ENCODE results near the gene COL18A1. TPM values are rescaled to one million over a fixed set of nuclear protein-coding genes. Genes with fewer than 3 reads are reported as not detected.

COL18A1 gene
- total RNA-seq, 1 experiment from 2014 or later, result 0.11 TPM

- DNase-seq, result no peak
- no peak overlapping the region for H2AFZ ChIP-seq (ENCODE audit: low read length)
- H3K79me2 ChIP-seq (ENCODE audit: low read length), result no peaks in the 10 kb centered on the region
- no peaks in the 10 kb centered on the region for H3K27me3 ChIP-seq (ENCODE audit: low read length)
- no peaks in the 10 kb centered on the region for H3K36me3 ChIP-seq (ENCODE audit: insufficient read depth, low read length)
- H3K9me3 ChIP-seq (ENCODE audit: low read length), result no peaks in the 10 kb centered on the region
- no peak overlapping the region for H3K9ac ChIP-seq (ENCODE audit: low read length)
- H3K27ac ChIP-seq (ENCODE audit: low read length), result no peak overlapping the region
- no peaks in the 10 kb centered on the region for H3K4me1 ChIP-seq (ENCODE audit: low read length)
- no peak overlapping the region for H3K4me3 ChIP-seq (ENCODE audit: low read length)
- no peak overlapping the region for H3K4me2 ChIP-seq (ENCODE audit: low read depth, low read length, poor library complexity, severe bottlenecking)
- H3K9me2 ChIP-seq (replicated peaks; ENCODE audit: insufficient read depth, low read length), result no peaks in the 10 kb centered on the region
- H4K20me1 ChIP-seq (ENCODE audit: insufficient read depth, low read depth, low read length), result no peaks in the 10 kb centered on the region
Measured at GRCh38 chr21:45388611-45389296, 16.2 kb upstream of the COL18A1 start.

GRCh38 chr21:45390121-45390751 lies 14.7 kb upstream of the COL18A1 start:
- Histone ChIP-seq H3K4me1 (ENCODE audit: low read length) (no peaks in the 10 kb centered on the region), H2AFZ (ENCODE audit: low read length) (no peak overlapping the region), H3K9me3 (ENCODE audit: low read length) (no peaks in the 10 kb centered on the region), H3K36me3 (ENCODE audit: insufficient read depth, low read length) (no peaks in the 10 kb centered on the region), H3K27me3 (ENCODE audit: low read length) (no peaks in the 10 kb centered on the region), H3K9me2 (replicated peaks; ENCODE audit: insufficient read depth, low read length) (no peaks in the 10 kb centered on the region), H3K4me3 (ENCODE audit: low read length) (no peak overlapping the region), H4K20me1 (ENCODE audit: insufficient read depth, low read depth, low read length) (no peaks in the 10 kb centered on the region), H3K79me2 (ENCODE audit: low read length) (no peaks in the 10 kb centered on the region), H3K4me2 (ENCODE audit: low read depth, low read length, poor library complexity, severe bottlenecking) (no peak overlapping the region), H3K9ac (ENCODE audit: low read length) (no peak overlapping the region), H3K27ac (ENCODE audit: low read length) (no peak overlapping the region)
- DNase-seq, result no peak

GRCh38 chr21:45390831-45391742 lies 13.9 kb upstream of the COL18A1 start:
- Histone ChIP-seq H3K4me2 (ENCODE audit: low read depth, low read length, poor library complexity, severe bottlenecking) (no peak overlapping the region), H2AFZ (ENCODE audit: low read length) (no peak overlapping the region), H3K36me3 (ENCODE audit: insufficient read depth, low read length) (no peaks in the 10 kb centered on the region), H3K79me2 (ENCODE audit: low read length) (no peaks in the 10 kb centered on the region), H3K4me3 (ENCODE audit: low read length) (no peak overlapping the region), H3K9ac (ENCODE audit: low read length) (no peak overlapping the region), H3K27me3 (ENCODE audit: low read length) (no peaks in the 10 kb centered on the region), H3K9me2 (replicated peaks; ENCODE audit: insufficient read depth, low read length) (no peaks in the 10 kb centered on the region), H3K27ac (ENCODE audit: low read length) (no peak overlapping the region), H3K4me1 (ENCODE audit: low read length) (no peaks in the 10 kb centered on the region), H3K9me3 (ENCODE audit: low read length) (no peaks in the 10 kb centered on the region), H4K20me1 (ENCODE audit: insufficient read depth, low read depth, low read length) (no peaks in the 10 kb centered on the region)
- no peak for DNase-seq

GRCh38 chr21:45391743-45392572 lies 13.0 kb upstream of the COL18A1 start:
- no peaks in the 10 kb centered on the region for H3K9me3 ChIP-seq (ENCODE audit: low read length)
- no peak overlapping the region for H3K9ac ChIP-seq (ENCODE audit: low read length)
- no peaks in the 10 kb centered on the region for H3K9me2 ChIP-seq (replicated peaks; ENCODE audit: insufficient read depth, low read length)
- no peaks in the 10 kb centered on the region for H3K4me1 ChIP-seq (ENCODE audit: low read length)
- H3K79me2 ChIP-seq (ENCODE audit: low read length), result no peaks in the 10 kb centered on the region
- no peaks in the 10 kb centered on the region for H3K27me3 ChIP-seq (ENCODE audit: low read length)
- no peak overlapping the region for H3K27ac ChIP-seq (ENCODE audit: low read length)
- no peaks in the 10 kb centered on the region for H4K20me1 ChIP-seq (ENCODE audit: insufficient read depth, low read depth, low read length)
- no peak overlapping the region for H3K4me3 ChIP-seq (ENCODE audit: low read length)
- no peak overlapping the region for H2AFZ ChIP-seq (ENCODE audit: low read length)
- H3K4me2 ChIP-seq (ENCODE audit: low read depth, low read length, poor library complexity, severe bottlenecking), result no peak overlapping the region
- DNase-seq, result no peak
- H3K36me3 ChIP-seq (ENCODE audit: insufficient read depth, low read length), result no peaks in the 10 kb centered on the region

GRCh38 chr21:45392573-45392971 lies 12.4 kb upstream of the COL18A1 start:
- Histone ChIP-seq H3K36me3 (ENCODE audit: insufficient read depth, low read length) (no peaks in the 10 kb centered on the region), H4K20me1 (ENCODE audit: insufficient read depth, low read depth, low read length) (no peaks in the 10 kb centered on the region), H3K27ac (ENCODE audit: low read length) (no peak overlapping the region), H3K9ac (ENCODE audit: low read length) (no peak overlapping the region), H3K9me2 (replicated peaks; ENCODE audit: insufficient read depth, low read length) (no peaks in the 10 kb centered on the region), H3K9me3 (ENCODE audit: low read length) (no peaks in the 10 kb centered on the region), H2AFZ (ENCODE audit: low read length) (no peak overlapping the region), H3K27me3 (ENCODE audit: low read length) (no peaks in the 10 kb centered on the region), H3K4me1 (ENCODE audit: low read length) (no peaks in the 10 kb centered on the region), H3K4me3 (ENCODE audit: low read length) (no peak overlapping the region), H3K79me2 (ENCODE audit: low read length) (no peaks in the 10 kb centered on the region), H3K4me2 (ENCODE audit: low read depth, low read length, poor library complexity, severe bottlenecking) (no peak overlapping the region)
- no peak for DNase-seq

- DNase-seq, result no peak
- Histone ChIP-seq H3K79me2 (ENCODE audit: low read length) (no peaks in the 10 kb centered on the region), H3K4me3 (ENCODE audit: low read length) (no peak overlapping the region), H3K27ac (ENCODE audit: low read length) (no peak overlapping the region), H3K4me2 (ENCODE audit: low read depth, low read length, poor library complexity, severe bottlenecking) (no peak overlapping the region), H3K4me1 (ENCODE audit: low read length) (no peaks in the 10 kb centered on the region), H3K9ac (ENCODE audit: low read length) (no peak overlapping the region), H3K9me3 (ENCODE audit: low read length) (no peaks in the 10 kb centered on the region), H3K27me3 (ENCODE audit: low read length) (no peaks in the 10 kb centered on the region), H3K36me3 (ENCODE audit: insufficient read depth, low read length) (no peaks in the 10 kb centered on the region), H4K20me1 (ENCODE audit: insufficient read depth, low read depth, low read length) (no peaks in the 10 kb centered on the region), H2AFZ (ENCODE audit: low read length) (no peak overlapping the region), H3K9me2 (replicated peaks; ENCODE audit: insufficient read depth, low read length) (no peaks in the 10 kb centered on the region)
Measured at GRCh38 chr21:45393021-45393420, 11.9 kb upstream of the COL18A1 start.

GRCh38 chr21:45393833-45394638 lies 10.9 kb upstream of the COL18A1 start:
- DNase-seq, result no peak
- Histone ChIP-seq H3K9me3 (ENCODE audit: low read length) (no peaks in the 10 kb centered on the region), H3K36me3 (ENCODE audit: insufficient read depth, low read length) (no peaks in the 10 kb centered on the region)

More at GRCh38 chr21:45393833-45394638, 10.9 kb upstream of the COL18A1 start:
- Histone ChIP-seq H3K27ac (ENCODE audit: low read length) (no peak overlapping the region), H3K79me2 (ENCODE audit: low read length) (no peaks in the 10 kb centered on the region), H3K4me3 (ENCODE audit: low read length) (no peak overlapping the region), H4K20me1 (ENCODE audit: insufficient read depth, low read depth, low read length) (no peaks in the 10 kb centered on the region), H3K27me3 (ENCODE audit: low read length) (no peaks in the 10 kb centered on the region), H3K4me2 (ENCODE audit: low read depth, low read length, poor library complexity, severe bottlenecking) (no peak overlapping the region), H3K9me2 (replicated peaks; ENCODE audit: insufficient read depth, low read length) (no peaks in the 10 kb centered on the region), H2AFZ (ENCODE audit: low read length) (no peak overlapping the region), H3K4me1 (ENCODE audit: low read length) (no peaks in the 10 kb centered on the region), H3K9ac (ENCODE audit: low read length) (no peak overlapping the region)
